ENCODE results near the gene DHTKD1.
A peak's percentile ranks its signal among the peaks of the same experiment; 100 is the strongest.

The DHTKD1 gene

DNA sequence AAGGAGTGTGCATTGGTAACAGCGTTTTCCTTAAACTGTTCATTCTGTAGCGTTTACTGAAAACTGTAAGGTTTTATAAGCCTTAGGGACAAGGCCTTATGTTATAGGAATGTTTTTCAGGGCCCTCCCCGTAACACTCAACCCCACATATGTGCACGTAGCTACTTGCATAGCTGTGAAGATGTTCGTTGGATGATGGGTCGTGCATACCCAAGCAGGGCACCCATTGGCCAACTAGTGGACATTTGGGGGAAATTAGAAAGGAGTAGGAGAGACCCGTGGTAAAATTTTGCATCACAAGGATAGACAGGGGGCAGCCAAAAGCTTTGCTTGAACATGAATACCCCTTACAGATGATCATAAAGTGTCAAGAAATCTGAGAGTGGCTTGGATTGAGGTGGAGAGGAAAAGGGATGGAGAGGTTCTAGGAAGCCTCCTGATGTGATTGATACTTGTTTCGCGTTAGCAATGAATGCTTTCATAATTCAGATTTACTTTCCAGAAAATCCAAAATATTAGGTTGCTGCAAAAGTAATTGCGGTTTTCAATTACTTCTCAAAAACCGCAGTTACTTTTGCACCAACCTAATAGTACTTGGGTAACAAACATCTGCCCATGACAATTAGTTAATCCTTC, 61.6 kb downstream of the DHTKD1 start:
- peak; percentile 46 for TF ChIP-seq CTCF (IDR thresholded peaks at IDR 0.05; ENCODE audit: control insufficient read depth, extremely low read depth, insufficient read depth)
- peak; percentile 4 for DNase-seq (ENCODE audit: low read depth)
- H3K4me3 ChIP-seq (ENCODE audit: low read depth, low read length), result peak overlapping the region; percentile 74

DNA sequence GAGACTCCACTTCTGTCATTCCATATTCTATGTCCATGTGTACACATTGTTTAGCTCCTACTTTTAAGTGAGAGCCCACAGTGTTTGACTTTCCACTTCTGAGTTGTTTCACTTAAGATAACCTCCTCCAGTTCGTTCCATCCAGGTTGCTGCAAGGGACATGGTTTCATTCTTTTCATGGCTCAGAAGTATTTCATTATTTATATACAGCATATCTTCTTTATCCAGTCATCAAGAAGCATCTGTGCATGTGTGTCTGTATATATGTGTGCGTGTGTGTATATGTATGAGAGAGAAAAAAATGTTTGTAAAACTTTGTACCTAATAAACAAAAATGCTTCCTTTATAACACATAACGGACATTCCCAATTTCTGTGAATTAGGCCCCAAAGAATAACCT, 66.9 kb downstream of the DHTKD1 start:
- no peak overlapping the region for H3K4me3 ChIP-seq (ENCODE audit: low read depth, low read length)
- TF ChIP-seq CTCF (IDR thresholded peaks at IDR 0.05; ENCODE audit: control insufficient read depth, extremely low read depth, insufficient read depth), result no peak
- DNase-seq (ENCODE audit: low read depth), result no peak

- DNase-seq (ENCODE audit: low read depth), result no peak
- H3K4me3 ChIP-seq (ENCODE audit: low read depth, low read length), result no peak overlapping the region
- no peak for TF ChIP-seq CTCF (IDR thresholded peaks at IDR 0.05; ENCODE audit: control insufficient read depth, extremely low read depth, insufficient read depth)
These were observed 71.3 kb downstream of the DHTKD1 start for GRCh38 chr10:12140038-12140437.

GRCh38 chr10:12144538-12144937, 75.8 kb downstream of the DHTKD1 start:
- DNase-seq (ENCODE audit: low read depth), result no peak
- no peak overlapping the region for H3K4me3 ChIP-seq (ENCODE audit: low read depth, low read length)
- TF ChIP-seq CTCF (IDR thresholded peaks at IDR 0.05; ENCODE audit: control insufficient read depth, extremely low read depth, insufficient read depth), result no peak

DNA sequence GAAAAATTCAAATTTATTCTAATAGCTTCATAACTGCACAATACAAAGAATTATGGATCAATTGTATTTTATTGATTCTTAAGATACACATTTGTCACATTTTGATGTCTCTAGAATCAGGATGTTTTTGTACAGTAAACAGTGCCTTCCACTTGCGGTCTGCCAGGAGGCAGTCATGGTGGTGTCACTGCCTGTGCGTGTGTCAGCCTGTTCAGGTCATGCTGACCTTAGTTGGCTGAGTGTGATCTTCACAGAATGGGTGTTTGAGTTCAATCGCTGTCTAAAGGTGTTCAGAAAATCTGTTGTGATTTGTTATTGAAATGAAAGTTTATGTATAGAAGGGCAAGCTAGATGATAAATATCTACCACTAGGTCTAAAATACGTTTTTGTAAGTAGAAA, 81.4 kb downstream of the DHTKD1 start:
- TF ChIP-seq CTCF (IDR thresholded peaks at IDR 0.05; ENCODE audit: control insufficient read depth, extremely low read depth, insufficient read depth), result no peak
- DNase-seq (ENCODE audit: low read depth), result no peak
- H3K4me3 ChIP-seq (ENCODE audit: low read depth, low read length), result no peak overlapping the region

DNA sequence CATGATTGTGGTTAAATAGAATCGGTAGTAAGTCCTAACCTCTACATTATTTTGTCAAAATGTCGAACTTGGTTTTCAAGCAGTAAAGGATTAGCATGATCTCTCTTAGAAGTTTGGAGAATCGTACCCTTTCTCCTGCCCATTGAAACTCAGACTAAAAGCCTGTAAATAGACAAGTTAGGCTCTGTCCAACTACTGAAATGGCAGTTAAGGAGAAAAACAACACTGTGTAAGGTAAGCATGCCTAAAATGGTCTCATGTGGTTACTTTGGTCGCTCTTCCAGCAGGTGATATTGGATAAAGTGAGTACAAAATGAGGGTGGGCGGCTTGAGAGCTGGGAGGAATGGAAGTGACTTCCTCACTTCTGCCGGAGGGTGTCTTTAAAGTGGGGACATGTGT, 85.8 kb downstream of the DHTKD1 start:
- H3K4me3 ChIP-seq (ENCODE audit: low read depth, low read length), result no peak overlapping the region
- no peak for DNase-seq (ENCODE audit: low read depth)
- no peak for TF ChIP-seq CTCF (IDR thresholded peaks at IDR 0.05; ENCODE audit: control insufficient read depth, extremely low read depth, insufficient read depth)

All from LNCaP clone FGC (cell line).